Loucy (cell line): ENCODE results near the gene CCDC38.

Source experiments
- CTCF ChIP-seq: fragments of 200-600 bp; sonication (generic); conservative IDR thresholded peaks from 2 replicates; pipeline ENCODE4 v1.5.1; 2014; ENCODE audit warnings: mild to moderate bottlenecking, antibody characterized with exemption, low read length
- EZH2phosphoT487 ChIP-seq: fragments of 200-600 bp; IDR thresholded peaks from 2 replicates; pipeline ENCODE4 v1.6.1; 2018; ENCODE audit warnings: antibody characterized with exemption, mild to moderate bottlenecking, moderate library complexity, borderline replicate concordance

- TF ChIP-seq CTCF (no peak), EZH2phosphoT487 (no peak)
Observed at GRCh38 chr12:95909871-95910270, 32.5 kb downstream of the CCDC38 start.
